Stimulated activated CD4-positive, alpha-beta T cell treated with anti-CD3 and anti-CD28 coated beads, Interleukin-12 subunit alpha, Interleukin-12 subunit beta, amount 100 ng/mL, for 24 hours (primary cell): Measurements from ENCODE around the gene ARAP2.

ENCODE experiments used
- DNase-seq, 2 experiments: peaks; one replicate each; pipeline ENCODE4 v3.0.0-alpha.2; 2020; ENCODE audit warnings: low read depth in 2 of 2

ARAP2 gene

GRCh38 chr4:36128689-36129088 is 115.6 kb downstream of the ARAP2 start:
- DNase-seq, result no peak

GRCh38 chr4:36123906-36124305 is 120.4 kb downstream of the ARAP2 start:
- DNase-seq, result no peak

- no peak for DNase-seq
Measured at GRCh38 chr4:36115312-36115711, 129.0 kb downstream of the ARAP2 start.

- DNase-seq, result no peak
Measured at GRCh38 chr4:36111172-36111571, 133.1 kb downstream of the ARAP2 start.

GRCh38 chr4:36099509-36099908 is 144.8 kb downstream of the ARAP2 start:
- no peak for DNase-seq

- DNase-seq, result no peak
Measured at GRCh38 chr4:36094995-36095394, 149.3 kb downstream of the ARAP2 start.

- DNase-seq, result no peak
Measured at GRCh38 chr4:36091997-36092396, 152.3 kb downstream of the ARAP2 start.

GRCh38 chr4:36088542-36088941 is 155.8 kb downstream of the ARAP2 start:
- DNase-seq, result no peak

GRCh38 chr4:36086261-36086786 is 158.0 kb downstream of the ARAP2 start:
- no peak for DNase-seq

GRCh38 chr4:36082817-36083216 is 161.5 kb downstream of the ARAP2 start:
- no peak for DNase-seq

GRCh38 chr4:36081185-36081584 is 163.1 kb downstream of the ARAP2 start:
- DNase-seq, result no peak

- DNase-seq, result no peak
Measured at GRCh38 chr4:36079666-36080065, 164.6 kb downstream of the ARAP2 start.

- no peak for DNase-seq
Measured at GRCh38 chr4:36078319-36078718, 166.0 kb downstream of the ARAP2 start.

GRCh38 chr4:36072529-36072928 is 171.8 kb downstream of the ARAP2 start:
- no peak for DNase-seq

GRCh38 chr4:36067116-36067515 is 177.2 kb downstream of the ARAP2 start:
- no peak for DNase-seq

- DNase-seq, result no peak
Measured at GRCh38 chr4:36065274-36065871, 178.9 kb downstream of the ARAP2 start.

- DNase-seq, result no peak
Measured at GRCh38 chr4:36064117-36064516, 180.2 kb downstream of the ARAP2 start.

GRCh38 chr4:36056136-36056535 is 188.2 kb downstream of the ARAP2 start:
- no peak for DNase-seq

GRCh38 chr4:36054694-36055422 is 189.5 kb downstream of the ARAP2 start:
- no peak for DNase-seq

- DNase-seq, result no peak
Measured at GRCh38 chr4:36053930-36054329, 190.4 kb downstream of the ARAP2 start.

- no peak for DNase-seq
Measured at GRCh38 chr4:36051634-36052033, 192.7 kb downstream of the ARAP2 start.

GRCh38 chr4:36046026-36046425 is 198.3 kb downstream of the ARAP2 start:
- DNase-seq, result no peak

GRCh38 chr4:36043901-36044300 is 200.4 kb downstream of the ARAP2 start:
- no peak for DNase-seq
